IPS-NIHi11 (cell line): Measurements from ENCODE around the gene UBE2D2.
"Not testable (repeated sequence)": the region's sequence is repeated elsewhere in the genome, so short reads cannot be mapped to it uniquely, and the experiment has no call there.

Source experiments
- DNase-seq: peaks from one replicate; pipeline ENCODE4 v3.0.0; 2012; ENCODE audit warnings: mixed read lengths, low spot score

The UBE2D2 gene

GRCh38 chr5:139549162-139549894 is 11.8 kb upstream of the UBE2D2 start:
- no peak for DNase-seq

- not testable (repeated sequence) for DNase-seq
These were observed 10.9 kb upstream of the UBE2D2 start for GRCh38 chr5:139550051-139550872.

- no peak for DNase-seq
These were observed 9.8 kb upstream of the UBE2D2 start for GRCh38 chr5:139551191-139551889.

- DNase-seq = no peak
These were observed 8.1 kb upstream of the UBE2D2 start for GRCh38 chr5:139552893-139553575.

GRCh38 chr5:139554264-139554663 is 6.9 kb upstream of the UBE2D2 start:
- no peak for DNase-seq

- DNase-seq = no peak
These were observed 3.3 kb upstream of the UBE2D2 start for GRCh38 chr5:139557811-139558210.

- peak; percentile 70 for DNase-seq
These were observed 714 bp downstream of the UBE2D2 start for GRCh38 chr5:139561655-139562451.

- DNase-seq = no peak
These were observed 1.7 kb downstream of the UBE2D2 start for GRCh38 chr5:139562847-139563246.

- DNase-seq = no peak
These were observed 4.5 kb downstream of the UBE2D2 start for GRCh38 chr5:139565411-139566305.

GRCh38 chr5:139566611-139567010 is 5.5 kb downstream of the UBE2D2 start:
- no peak for DNase-seq

- no peak for DNase-seq
These were observed 8.3 kb downstream of the UBE2D2 start for GRCh38 chr5:139569270-139569955.

- no peak for DNase-seq
These were observed 10.4 kb downstream of the UBE2D2 start for GRCh38 chr5:139571543-139571942.

- DNase-seq = no peak
These were observed 10.8 kb downstream of the UBE2D2 start for GRCh38 chr5:139571966-139572365.

- peak; percentile 38 for DNase-seq
These were observed 13.6 kb downstream of the UBE2D2 start for GRCh38 chr5:139574641-139575312.

- DNase-seq = no peak
These were observed 14.1 kb downstream of the UBE2D2 start for GRCh38 chr5:139575313-139575646.

GRCh38 chr5:139575751-139576150 is 14.6 kb downstream of the UBE2D2 start:
- no peak for DNase-seq

GRCh38 chr5:139577689-139578290 is 16.7 kb downstream of the UBE2D2 start:
- no peak for DNase-seq

- DNase-seq = no peak
These were observed 17.2 kb downstream of the UBE2D2 start for GRCh38 chr5:139578325-139578724.

GRCh38 chr5:139582181-139582580 is 21.0 kb downstream of the UBE2D2 start:
- not testable (repeated sequence) for DNase-seq
